Neuron (in vitro differentiated cells): ENCODE results near the gene ACSM6.
"Not testable (repeated sequence)": the region's sequence is repeated elsewhere in the genome, so short reads cannot be mapped to it uniquely, and the experiment has no call there.

Experiments used
- H2AFZ ChIP-seq: one replicate; pipeline ENCODE4 v1.6.1; 2013; ENCODE audit warnings: low read depth, mild to moderate bottlenecking, inconsistent platforms, low read length, moderate library complexity
- H3K27me3 ChIP-seq: one replicate; pipeline ENCODE4 v1.6.1; 2013; ENCODE audit warnings: low read length; ENCODE audit not compliant: insufficient read depth
- H3K36me3 ChIP-seq: one replicate; pipeline ENCODE4 v1.6.1; 2013; ENCODE audit warnings: low read length; ENCODE audit not compliant: insufficient read depth
- H3K4me1 ChIP-seq: one replicate; pipeline ENCODE4 v1.6.1; 2013; ENCODE audit warnings: low read length; ENCODE audit not compliant: insufficient read depth
- H3K4me3 ChIP-seq: 2 replicates; pipeline ENCODE4 v1.5.1; 2013; ENCODE audit warnings: mild to moderate bottlenecking, low read length, moderate library complexity
- H3K9me3 ChIP-seq: one replicate; pipeline ENCODE4 v1.6.1; 2013; ENCODE audit warnings: low read length

The ACSM6 gene

DNA sequence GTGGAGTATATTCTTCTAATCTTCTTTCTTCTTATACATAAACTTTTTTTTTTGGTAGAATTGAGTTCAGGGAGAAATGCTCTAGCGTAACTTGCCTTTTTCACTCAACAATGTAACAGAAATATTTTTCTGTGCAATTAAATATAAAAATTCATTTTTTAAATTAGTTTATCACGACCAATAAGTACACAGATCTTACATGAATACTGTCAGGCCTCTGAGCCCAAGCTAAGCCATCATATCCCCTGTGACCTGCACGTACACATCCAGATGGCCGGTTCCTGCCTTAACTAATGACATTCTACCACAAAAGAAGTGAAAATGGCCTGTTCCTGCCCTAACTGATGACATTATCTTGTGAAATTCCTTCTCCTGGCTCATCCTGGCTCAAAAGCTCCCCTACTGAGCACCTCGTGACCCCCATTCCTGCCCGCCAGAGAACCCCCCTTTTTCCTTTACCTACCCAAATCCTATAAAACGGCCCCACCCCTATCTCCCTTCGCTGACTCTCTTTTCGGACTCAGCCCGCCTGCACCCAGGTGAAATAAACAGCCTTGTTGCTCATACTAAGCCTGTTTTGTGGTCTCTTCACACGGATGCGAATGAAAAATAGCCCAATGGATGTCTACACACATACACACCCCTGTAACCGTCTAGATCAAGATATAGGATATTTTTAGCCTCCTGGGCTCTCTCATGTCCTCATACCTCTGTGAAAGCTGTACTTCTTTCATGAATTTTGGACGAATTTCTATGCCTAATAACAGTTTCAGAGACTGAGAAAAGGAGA is 35.1 kb downstream of the ACSM6 start:
- not testable (repeated sequence) for H3K27me3 ChIP-seq, H3K4me3 ChIP-seq, H2AFZ ChIP-seq, H3K36me3 ChIP-seq, H3K9me3 ChIP-seq, H3K4me1 ChIP-seq

DNA sequence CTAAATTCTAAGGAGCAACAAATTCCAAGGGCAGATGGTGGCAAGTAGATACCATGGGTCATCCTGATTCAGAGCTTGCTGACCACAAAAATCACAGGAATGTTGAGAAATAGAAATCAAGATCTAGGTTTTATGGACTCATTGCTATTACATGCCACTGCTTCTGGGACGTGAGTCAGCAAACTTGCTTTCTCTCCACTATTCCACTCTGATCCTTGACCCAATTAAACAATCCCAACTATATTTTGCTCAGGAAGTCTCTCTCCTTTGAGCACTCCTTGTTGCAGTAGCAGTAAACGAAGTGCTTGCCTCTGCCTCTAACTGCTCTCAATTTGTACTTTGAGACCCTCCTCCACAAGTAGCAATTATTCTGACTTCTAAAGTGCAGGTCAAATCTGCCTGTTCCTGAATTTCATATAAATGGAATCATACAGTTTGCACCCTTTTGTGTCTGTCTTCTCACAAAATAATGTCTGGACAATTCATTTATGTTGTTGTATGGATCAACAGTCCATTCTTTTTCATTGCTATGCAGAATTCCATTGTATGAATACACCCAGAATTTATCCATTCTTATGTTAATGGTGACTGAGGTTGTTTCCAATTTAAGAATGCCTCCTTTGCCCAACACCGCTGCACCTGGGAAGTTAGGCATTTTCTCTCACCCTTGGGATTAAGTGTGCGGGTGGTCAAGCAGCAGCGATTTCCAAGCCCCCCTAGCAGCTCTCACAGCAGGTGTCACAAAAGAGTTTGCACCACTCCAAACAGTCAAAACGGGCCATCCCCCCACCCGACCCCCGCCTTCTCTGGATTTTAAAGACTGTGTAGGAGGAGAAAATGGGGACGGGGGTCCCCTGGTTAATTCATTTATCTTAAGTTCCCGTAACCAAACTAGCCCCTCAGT is 35.9 kb downstream of the ACSM6 start:
- Histone ChIP-seq H3K4me3 (no peak overlapping the region), H2AFZ (no peak overlapping the region), H3K4me1 (no peaks in the 10 kb centered on the region), H3K9me3 (no peaks in the 10 kb centered on the region), H3K36me3 (no peaks in the 10 kb centered on the region), H3K27me3 (peaks cover 3% of the 10 kb centered on the region)

DNA sequence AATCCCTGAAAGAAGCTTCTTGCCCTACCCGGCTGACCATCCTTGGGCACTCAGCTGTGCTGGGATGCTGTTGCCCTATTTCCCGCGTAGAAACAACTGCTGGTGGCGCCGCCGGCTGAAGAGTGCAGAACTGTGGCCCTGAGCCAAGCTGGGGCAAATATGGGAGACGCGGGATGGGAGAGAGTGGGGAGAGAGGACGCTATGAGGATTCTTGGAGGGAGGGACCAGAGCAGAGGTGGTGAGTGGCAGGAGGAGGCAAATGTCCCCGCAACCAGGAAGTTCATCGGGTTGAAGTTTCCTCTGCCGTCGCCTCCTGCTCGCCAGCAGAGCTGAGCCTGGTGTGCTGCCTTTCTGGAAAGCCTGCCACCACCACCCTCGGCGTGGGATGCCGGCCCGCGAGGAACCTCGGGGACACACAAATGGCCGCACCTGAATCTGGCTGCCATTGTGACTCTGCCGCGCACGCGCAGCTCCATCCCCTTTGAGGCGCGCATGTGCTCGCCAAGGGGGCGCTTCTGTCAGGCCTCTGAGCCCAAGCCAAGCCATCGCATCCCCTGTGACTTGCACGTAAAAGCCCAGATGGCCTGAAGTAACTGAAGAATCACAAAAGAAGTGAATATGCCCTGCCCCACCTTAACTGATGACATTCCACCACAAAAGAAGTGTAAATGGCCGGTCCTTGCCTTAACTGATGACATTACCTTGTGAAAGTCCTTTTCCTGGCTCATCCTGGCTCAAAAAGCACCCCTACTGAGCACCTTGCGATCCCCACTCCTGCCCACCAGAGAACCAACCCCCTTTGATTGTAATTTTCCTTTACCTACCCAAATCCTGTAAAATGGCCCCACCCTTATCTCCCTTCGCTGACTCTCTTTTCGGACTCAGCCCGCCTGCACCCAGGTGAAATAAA is 36.9 kb downstream of the ACSM6 start:
- not testable (repeated sequence) for H3K27me3 ChIP-seq, H3K4me3 ChIP-seq, H3K9me3 ChIP-seq, H2AFZ ChIP-seq, H3K36me3 ChIP-seq, H3K4me1 ChIP-seq

DNA sequence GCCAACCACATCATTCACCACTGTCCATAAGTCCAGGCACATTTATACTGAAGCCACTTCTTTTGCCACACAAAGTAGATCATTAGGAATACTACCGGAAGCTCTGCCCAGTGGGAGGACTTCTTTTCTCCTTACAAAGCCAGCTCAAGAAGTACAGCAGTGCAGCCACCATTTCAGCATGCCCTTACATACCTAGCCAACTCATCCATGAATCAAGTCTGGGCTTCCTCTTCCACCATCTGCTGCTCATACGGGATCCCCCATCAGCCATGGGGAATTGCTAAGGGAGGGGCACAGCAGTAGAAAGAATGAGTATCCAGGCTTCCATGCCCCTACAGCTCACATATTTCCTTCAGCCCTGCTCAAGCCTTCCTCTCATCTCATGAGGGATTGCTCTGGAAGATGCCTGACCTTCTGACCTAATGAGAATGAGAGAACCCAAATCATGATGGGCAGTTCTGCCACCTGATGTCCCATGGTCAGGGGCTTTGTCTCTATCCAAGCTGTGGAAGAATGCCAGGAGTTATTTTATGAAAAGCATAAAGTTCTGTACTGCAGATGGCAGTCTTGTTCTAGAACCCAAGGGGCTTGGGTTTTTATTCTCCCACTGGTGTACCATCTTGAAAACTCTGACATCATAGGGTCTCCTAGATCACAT is 39.5 kb downstream of the ACSM6 start:
- no peaks in the 10 kb centered on the region for H3K9me3 ChIP-seq
- no peak overlapping the region for H3K4me3 ChIP-seq
- no peak overlapping the region for H2AFZ ChIP-seq
- H3K4me1 ChIP-seq = no peaks in the 10 kb centered on the region
- H3K36me3 ChIP-seq = no peaks in the 10 kb centered on the region
- H3K27me3 ChIP-seq = peaks cover 3% of the 10 kb centered on the region

DNA sequence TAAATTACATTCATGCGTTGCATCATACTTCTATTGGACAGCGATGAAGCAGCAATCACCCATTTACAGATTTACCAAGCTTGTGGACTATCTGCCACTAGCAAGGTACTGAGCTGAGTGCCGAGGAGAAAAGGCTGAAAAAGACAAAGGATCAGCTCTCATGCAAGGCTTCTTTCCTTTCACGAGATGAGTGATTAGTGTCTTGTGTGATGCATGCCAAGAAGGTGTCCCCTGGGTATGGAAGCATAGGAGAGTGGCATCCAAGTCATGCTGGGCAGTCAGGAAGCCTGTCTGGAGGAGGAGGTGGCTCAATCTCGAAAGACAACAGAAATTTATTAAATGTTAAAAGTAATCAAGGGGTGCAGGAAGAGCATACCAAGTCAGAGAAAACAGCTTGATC is 40.9 kb downstream of the ACSM6 start:
- no peaks in the 10 kb centered on the region for H3K9me3 ChIP-seq
- H3K36me3 ChIP-seq = no peaks in the 10 kb centered on the region

DNA sequence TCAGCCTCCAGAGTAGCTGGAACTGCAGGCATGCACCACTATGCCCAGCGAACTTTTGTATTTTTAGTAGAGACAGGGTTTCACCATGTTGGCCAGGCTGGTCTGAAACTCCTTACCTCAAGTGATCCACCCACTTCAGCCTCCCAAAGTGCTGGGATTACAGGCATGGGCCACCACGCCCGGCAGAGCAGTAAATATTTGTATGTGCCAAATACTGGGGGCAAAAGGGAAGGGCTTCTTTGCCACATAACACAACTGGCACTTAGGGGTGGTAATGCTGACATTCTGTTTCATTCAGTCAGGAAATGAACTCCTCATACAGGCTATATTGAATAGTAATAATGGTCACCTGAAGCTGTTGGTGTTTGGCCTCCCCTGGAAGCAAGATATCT is 41.6 kb downstream of the ACSM6 start:
- Histone ChIP-seq H3K4me1 (no peaks in the 10 kb centered on the region), H3K9me3 (no peaks in the 10 kb centered on the region), H3K4me3 (no peak overlapping the region), H3K36me3 (no peaks in the 10 kb centered on the region), H2AFZ (no peak overlapping the region), H3K27me3 (peaks cover 3% of the 10 kb centered on the region)

More for the DNA sequence above, 40.9 kb downstream of the ACSM6 start:
- Histone ChIP-seq H3K27me3 (peaks cover 3% of the 10 kb centered on the region), H3K4me3 (no peak overlapping the region), H3K4me1 (no peaks in the 10 kb centered on the region), H2AFZ (no peak overlapping the region)

DNA sequence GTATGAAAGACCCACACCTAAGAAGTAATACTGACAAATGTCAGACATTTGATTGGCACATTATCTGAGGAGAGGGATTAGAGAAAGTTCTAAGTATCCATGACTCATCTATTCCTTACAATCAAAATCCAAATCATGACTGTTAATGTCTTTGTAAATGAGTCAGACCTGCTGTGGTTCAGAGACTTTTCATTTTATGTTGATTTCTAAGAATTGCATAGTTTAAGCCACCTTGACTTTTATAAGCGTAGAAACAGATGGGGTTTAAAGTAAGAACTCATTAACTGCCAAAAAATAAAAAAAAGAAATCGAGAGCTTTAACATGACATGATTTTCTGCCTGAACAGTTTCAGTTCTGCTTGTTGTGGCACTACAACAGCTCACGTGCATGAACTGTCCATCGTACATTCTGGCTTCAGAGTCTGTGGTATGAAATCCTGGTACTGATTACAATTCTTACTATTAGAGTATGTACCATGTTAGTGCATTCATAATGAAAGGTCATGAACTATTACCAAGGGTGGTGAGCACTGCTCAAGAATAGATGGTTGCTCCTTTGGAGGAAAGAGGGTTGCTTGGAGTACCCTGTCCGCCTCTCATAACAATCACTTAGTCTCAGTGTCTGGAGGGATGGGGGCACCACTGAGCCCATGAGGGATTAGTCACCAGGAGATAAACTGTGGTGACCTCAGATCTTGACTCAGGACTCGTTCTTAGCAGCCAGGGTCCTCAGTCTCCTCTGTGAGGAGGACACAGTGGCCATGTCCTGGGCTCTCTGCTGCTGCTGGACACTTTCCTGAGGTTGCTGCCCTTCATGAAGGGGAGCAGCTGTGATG is 42.2 kb downstream of the ACSM6 start:
- Histone ChIP-seq H3K9me3 (no peaks in the 10 kb centered on the region), H3K4me1 (no peaks in the 10 kb centered on the region), H2AFZ (no peak overlapping the region), H3K36me3 (no peaks in the 10 kb centered on the region), H3K4me3 (no peak overlapping the region), H3K27me3 (no peaks in the 10 kb centered on the region)

DNA sequence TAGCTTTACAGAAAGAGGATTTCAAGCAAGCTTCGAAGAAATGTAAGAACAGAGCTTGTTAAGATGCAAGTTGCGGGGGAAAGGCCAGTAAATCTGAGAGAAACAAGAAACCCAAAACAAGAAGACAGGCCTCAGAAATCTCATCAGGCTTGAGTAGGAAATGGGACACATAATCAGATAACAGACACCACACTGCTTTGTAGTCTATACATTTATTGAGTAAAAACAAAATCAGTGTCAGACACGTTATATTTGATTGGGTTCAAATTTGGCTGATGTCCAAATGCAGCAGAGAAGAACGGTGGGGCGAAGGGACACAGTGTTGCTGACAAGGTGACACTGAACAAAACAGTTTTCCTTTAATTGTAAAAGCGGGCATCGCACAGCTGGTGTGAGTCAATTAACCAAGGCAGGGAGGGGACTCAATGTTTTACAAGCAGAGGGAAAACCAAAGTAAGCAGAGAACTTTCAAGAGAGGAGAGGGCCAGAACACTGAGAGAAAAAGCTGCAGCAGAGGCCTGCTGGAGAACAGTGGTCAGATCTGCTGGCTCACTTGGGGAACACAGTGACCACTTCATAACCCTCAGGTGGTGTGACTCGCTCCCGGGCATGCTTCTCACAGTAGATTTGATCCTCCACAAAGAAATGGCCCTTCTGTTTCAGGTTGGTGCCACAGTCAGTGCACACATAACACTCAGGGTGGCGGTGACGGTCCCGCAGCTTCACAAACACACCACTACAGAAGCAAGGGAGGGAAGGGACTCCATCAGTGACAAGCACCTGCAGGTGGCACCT is 43.5 kb downstream of the ACSM6 start:
- H3K4me3 ChIP-seq = no peak overlapping the region
- H2AFZ ChIP-seq = no peak overlapping the region
- no peaks in the 10 kb centered on the region for H3K9me3 ChIP-seq
- H3K36me3 ChIP-seq = no peaks in the 10 kb centered on the region
- H3K27me3 ChIP-seq = no peaks in the 10 kb centered on the region
- no peaks in the 10 kb centered on the region for H3K4me1 ChIP-seq

DNA sequence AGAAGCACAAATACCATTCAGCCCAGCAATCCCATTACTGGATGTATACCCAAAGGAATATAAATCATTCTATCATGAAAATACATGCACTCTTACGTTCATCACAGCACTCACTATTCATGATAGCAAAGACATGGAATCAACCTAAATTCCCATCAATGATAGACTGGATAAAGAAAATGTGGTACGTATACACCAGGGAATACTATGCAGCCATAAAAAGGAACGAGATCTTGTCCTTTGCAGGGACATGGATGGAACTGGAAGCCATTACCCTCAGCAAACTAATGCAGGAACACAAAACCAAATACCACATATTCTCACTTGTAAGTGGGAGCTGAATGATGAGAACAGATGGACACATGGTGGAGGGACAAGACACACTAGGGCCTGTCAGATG is 46.1 kb downstream of the ACSM6 start:
- H3K36me3 ChIP-seq, H3K27me3 ChIP-seq, H3K9me3 ChIP-seq, H2AFZ ChIP-seq, H3K4me3 ChIP-seq, H3K4me1 ChIP-seq: not testable (repeated sequence)

DNA sequence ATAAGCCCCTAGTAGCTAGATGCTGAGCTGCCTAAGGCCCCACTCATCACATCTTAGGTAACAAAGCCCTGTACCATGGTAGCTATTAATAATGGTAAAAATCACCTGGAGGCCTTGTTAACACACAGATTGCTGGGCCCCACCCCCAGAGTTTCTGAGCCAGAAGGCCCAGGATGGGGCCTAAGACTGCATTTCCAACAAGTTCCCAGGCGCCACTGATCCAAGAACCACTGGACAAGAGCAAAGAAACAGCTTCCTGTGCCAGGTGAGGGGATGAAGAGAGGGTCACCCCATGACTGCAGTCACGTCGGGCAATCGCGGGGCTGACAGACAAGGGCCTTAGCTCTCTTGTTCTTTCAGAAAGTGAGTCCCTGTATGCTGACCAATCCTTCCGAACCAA is 46.8 kb downstream of the ACSM6 start:
- no peak overlapping the region for H2AFZ ChIP-seq
- no peaks in the 10 kb centered on the region for H3K27me3 ChIP-seq
- H3K4me3 ChIP-seq = no peak overlapping the region
- H3K36me3 ChIP-seq = no peaks in the 10 kb centered on the region
- no peaks in the 10 kb centered on the region for H3K9me3 ChIP-seq
- H3K4me1 ChIP-seq = no peaks in the 10 kb centered on the region

DNA sequence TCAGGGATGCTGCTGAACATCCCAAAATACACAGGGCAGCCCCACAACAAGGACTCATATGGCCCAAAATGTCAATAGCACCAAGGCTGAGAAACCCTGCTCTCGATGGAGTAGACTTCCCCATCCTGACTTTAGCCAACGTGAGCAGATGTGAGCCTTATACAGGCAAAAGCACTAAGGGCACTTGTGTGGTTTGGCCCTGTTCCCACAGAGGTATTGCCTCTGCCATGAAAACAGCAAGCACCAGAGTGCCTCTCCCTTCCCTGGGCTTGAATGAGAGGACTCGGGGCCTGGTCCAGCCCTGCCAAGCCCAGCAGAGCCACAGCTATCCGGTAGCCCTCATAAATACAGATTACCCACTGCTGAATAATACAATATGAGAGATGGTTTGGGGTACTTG is 47.5 kb downstream of the ACSM6 start:
- no peaks in the 10 kb centered on the region for H3K36me3 ChIP-seq

More for the DNA sequence above, 47.5 kb downstream of the ACSM6 start:
- Histone ChIP-seq H3K4me1 (no peaks in the 10 kb centered on the region), H3K27me3 (no peaks in the 10 kb centered on the region), H3K4me3 (no peak overlapping the region), H2AFZ (no peak overlapping the region), H3K9me3 (no peaks in the 10 kb centered on the region)
